HG03103 (cell line): ENCODE data around the gene GMNN.
"Not testable (repeated sequence)": the region's sequence is repeated elsewhere in the genome, so short reads cannot be mapped to it uniquely, and the experiment has no call there.

Experiments
- ATAC-seq: cut with Tn5 transposase; IDR thresholded peaks from one replicate; pipeline ENCODE4 v1.9.1; 2021; ENCODE audit warnings: low read depth; ENCODE audit not compliant: unreplicated experiment

The GMNN gene

GRCh38 chr6:24761193-24761835 lies 13.4 kb upstream of the GMNN start:
- no peak for ATAC-seq

- no peak for ATAC-seq
These were observed 12.9 kb upstream of the GMNN start for GRCh38 chr6:24761851-24762250.

GRCh38 chr6:24763578-24763977 lies 11.2 kb upstream of the GMNN start:
- ATAC-seq = no peak

- not testable (repeated sequence) for ATAC-seq
These were observed 9.6 kb upstream of the GMNN start for GRCh38 chr6:24764833-24765828.

GRCh38 chr6:24765968-24766367 lies 8.8 kb upstream of the GMNN start:
- ATAC-seq = not testable (repeated sequence)

- no peak for ATAC-seq
These were observed 7.9 kb upstream of the GMNN start for GRCh38 chr6:24766680-24767462.

- ATAC-seq = no peak
These were observed 6.4 kb upstream of the GMNN start for GRCh38 chr6:24768361-24768760.

- ATAC-seq = no peak
These were observed 852 bp downstream of the GMNN start for GRCh38 chr6:24775520-24776058.

GRCh38 chr6:24777227-24777626 lies 2.5 kb downstream of the GMNN start:
- ATAC-seq = no peak

GRCh38 chr6:24778121-24778520 lies 3.4 kb downstream of the GMNN start:
- ATAC-seq = no peak

GRCh38 chr6:24778878-24779277 lies 4.1 kb downstream of the GMNN start:
- no peak for ATAC-seq

GRCh38 chr6:24779416-24780016 lies 4.8 kb downstream of the GMNN start:
- ATAC-seq = no peak

- ATAC-seq = no peak
These were observed 5.5 kb downstream of the GMNN start for GRCh38 chr6:24780206-24780605.

GRCh38 chr6:24788031-24788665 lies 13.4 kb downstream of the GMNN start:
- no peak for ATAC-seq

- no peak for ATAC-seq
These were observed 20.4 kb downstream of the GMNN start for GRCh38 chr6:24795106-24795505.

GRCh38 chr6:24796616-24797290 lies 22.0 kb downstream of the GMNN start:
- no peak for ATAC-seq

- no peak for ATAC-seq
These were observed 23.0 kb downstream of the GMNN start for GRCh38 chr6:24797596-24798216.

GRCh38 chr6:24798740-24799540 lies 24.2 kb downstream of the GMNN start, which contains the start of gene ARMH2:
Gene ARMH2, minus strand, starts transcription at chr6:24798917. Its CDS starts 60 bp downstream, at chr6:24798857.
- ATAC-seq = no peak
